GM19099 (cell line): ENCODE results near the gene ABR.

ENCODE experiments used
- POLR2A ChIP-seq: IDR thresholded peaks from 3 replicates; pipeline ENCODE4 v1.6.1; 2011; ENCODE audit warnings: low read depth; ENCODE audit not compliant: insufficient read length; ENCODE audit errors: extremely low read depth

Gene ABR

GRCh38 chr17:1186923-1187771 lies 7.4 kb upstream of the ABR start:
- TF ChIP-seq POLR2A: no peak

GRCh38 chr17:1186214-1186820 lies 6.5 kb upstream of the ABR start:
- no peak for TF ChIP-seq POLR2A

DNA sequence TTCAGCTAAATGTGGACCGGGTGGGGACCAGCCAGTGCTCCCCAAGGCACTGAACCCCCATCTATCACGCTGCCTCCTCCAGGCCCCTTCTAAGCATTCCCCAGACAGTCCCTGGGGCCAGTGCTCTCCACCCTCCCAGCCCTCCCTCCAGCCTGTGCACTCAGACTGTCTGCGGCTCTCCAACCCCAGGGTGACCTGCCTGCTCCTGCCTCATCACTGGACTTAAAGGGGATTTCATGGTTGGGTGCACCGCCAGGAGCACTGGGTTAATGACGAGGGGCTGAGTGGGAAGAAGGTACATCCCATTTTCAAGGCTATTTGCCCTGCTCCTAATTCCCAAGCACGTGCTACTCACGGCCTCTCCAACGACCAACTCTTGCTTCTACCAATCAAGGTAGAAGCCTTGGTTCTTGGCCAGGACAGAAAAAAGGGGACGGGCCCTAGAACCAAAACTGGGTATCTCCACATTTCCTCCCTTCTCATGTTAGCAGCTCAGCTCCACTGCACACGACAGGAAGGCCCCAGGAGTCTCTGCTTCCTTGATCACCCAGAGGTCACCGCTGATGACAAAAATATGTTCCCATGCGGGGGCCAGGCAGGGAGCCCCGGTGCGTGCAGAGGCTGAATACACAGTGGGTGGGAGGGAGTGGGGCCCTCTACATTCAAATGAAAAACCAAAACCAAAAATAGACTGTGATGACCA lies 3.5 kb upstream of the ABR start:
- TF ChIP-seq POLR2A: no peak

GRCh38 chr17:1182811-1183170 lies 3.0 kb upstream of the ABR start:
- TF ChIP-seq POLR2A: no peak

- no peak for TF ChIP-seq POLR2A
Observed at GRCh38 chr17:1181753-1182137, 2.0 kb upstream of the ABR start.

- no peak for TF ChIP-seq POLR2A
Observed at GRCh38 chr17:1180958-1181752, 1.4 kb upstream of the ABR start.

DNA sequence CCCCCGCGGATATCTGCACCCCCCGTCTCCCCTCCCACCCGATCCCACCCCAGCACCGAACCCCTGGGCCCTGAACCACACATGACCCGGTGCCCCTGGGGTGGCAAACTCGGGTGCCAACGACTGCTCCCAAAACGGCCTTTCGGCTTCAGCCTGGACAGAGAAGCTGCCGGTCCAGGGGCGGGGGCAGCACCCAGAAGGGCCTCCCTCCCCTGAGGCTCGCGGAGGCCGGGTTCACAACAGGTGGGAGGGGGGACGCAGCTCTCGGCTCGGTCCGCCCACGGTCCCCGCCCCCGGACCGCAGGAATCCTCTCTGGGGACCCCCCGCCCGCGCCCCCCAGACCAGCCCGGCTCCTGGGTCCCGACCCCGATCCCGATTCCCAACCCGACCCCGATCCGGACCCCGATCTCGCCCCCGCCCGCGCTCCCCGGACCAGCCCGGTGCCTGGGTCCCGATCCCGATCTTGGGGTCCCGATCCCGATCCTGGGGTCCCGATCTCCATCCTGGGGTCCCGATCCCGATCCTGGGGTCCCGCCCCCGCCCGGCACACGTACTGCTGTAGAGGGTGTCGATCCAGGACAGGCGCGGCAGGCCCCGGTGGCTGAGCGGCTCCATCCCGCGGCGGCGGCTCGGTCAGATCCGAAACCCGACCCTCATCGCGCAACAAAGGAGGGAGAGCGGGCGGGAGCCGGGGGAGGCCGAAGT lies 516 bp downstream of the ABR start:
- TF ChIP-seq POLR2A: no peak

- no peak for TF ChIP-seq POLR2A
Observed at GRCh38 chr17:1177016-1177700, 2.6 kb downstream of the ABR start.

DNA sequence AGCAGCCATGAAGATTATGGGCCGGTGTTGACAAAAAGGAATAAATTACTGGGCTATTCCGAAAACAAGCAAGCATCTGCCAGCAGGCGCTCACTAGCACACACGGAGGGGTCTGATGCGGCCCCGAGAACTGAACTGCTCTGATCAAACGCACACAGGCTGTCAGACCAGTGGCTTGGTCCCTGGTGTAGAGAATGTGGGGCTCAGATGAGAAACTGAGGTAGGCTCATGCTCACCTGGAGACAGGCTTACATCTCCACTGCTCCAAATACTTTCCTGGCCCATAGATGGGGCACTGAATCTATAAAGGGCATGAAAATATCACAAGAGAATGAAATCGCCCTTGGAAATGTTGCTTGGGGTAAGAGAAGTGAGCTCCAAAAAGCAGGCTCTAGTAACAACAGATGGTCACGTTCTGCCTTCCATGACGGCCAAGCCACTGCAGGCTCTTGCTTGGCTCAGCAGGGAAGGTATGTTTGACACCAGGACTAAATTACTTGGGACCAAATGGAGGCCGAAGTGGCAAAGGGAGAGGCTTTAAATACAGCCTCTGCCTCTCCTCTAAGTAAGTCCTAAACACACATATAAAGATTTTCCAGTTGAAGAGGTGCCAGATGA lies 5.4 kb downstream of the ABR start:
- TF ChIP-seq POLR2A: no peak

- TF ChIP-seq POLR2A: no peak
Observed at GRCh38 chr17:1173432-1174262, 6.1 kb downstream of the ABR start.

GRCh38 chr17:1171953-1172352 lies 7.8 kb downstream of the ABR start:
- no peak for TF ChIP-seq POLR2A

DNA sequence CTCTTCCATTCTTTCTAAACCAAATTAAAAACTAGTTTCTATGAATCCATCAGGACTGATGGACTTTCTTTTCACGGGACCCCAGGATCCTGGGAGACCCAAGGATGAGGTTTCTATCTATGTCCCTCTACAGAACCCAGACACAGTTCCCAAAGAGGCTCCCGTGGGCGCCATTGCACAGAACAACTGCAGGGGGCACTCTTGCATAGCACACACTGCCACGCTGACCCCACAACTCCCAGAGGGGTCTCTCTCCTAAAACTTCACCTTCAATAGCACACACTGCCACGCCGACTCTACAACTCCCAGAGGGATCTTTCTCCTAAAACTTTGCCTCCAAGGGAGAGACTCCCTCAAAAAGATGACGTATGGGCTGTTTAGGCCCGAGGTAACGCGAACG lies 9.0 kb downstream of the ABR start:
- no peak for TF ChIP-seq POLR2A

DNA sequence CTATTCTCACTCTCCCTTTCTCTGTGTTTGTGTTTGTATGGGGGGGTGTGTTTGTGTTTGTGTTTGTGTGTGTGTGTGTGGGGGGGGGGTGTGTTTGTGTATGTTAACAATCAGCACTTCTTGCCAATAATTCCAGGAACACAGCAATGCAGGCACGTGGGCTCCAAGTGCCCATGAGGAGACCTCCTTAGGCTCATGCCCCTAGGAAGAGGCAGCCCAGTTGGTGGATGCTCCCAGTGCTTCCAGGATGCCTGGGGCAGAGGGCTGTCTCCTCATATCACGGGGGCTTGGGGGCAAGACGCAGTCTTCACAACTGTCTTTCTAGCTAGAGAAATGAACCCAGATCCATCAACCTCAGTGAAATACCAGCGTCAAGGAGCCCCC lies 9.9 kb downstream of the ABR start:
- no peak for TF ChIP-seq POLR2A
